Activated T-cell treated with anti-CD3 and anti-CD28 coated beads for 1 hour (primary cell): ENCODE results near the gene CXCL14.

Experiments
- DNase-seq: peaks from one replicate; pipeline ENCODE4 v3.0.0-alpha.2; 2020; ENCODE audit warnings: low read depth

Gene CXCL14

DNA sequence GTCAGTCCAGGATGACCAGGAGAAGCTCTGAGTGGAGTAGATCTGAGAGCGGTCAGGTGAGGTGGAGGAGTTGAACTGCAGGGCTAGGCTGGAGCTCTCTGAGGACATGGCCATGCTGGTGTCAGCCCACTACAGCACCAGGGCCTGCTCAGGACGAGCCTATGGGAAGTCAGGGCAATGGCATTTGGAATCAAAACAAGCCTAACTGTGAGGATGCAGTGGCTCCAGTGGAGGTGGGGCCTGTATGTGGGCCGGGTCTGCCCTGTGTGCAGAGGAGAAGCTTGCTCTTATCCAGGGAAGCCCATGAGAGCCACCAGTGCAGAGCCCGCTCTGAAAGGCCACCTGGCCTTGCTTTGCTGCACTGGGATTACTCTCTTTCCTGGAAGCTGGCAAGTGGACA is 11.1 kb downstream of the CXCL14 start:
- no peak for DNase-seq

GRCh38 chr5:135566422-135567400 is 12.1 kb downstream of the CXCL14 start:
- DNase-seq, result no peak

DNA sequence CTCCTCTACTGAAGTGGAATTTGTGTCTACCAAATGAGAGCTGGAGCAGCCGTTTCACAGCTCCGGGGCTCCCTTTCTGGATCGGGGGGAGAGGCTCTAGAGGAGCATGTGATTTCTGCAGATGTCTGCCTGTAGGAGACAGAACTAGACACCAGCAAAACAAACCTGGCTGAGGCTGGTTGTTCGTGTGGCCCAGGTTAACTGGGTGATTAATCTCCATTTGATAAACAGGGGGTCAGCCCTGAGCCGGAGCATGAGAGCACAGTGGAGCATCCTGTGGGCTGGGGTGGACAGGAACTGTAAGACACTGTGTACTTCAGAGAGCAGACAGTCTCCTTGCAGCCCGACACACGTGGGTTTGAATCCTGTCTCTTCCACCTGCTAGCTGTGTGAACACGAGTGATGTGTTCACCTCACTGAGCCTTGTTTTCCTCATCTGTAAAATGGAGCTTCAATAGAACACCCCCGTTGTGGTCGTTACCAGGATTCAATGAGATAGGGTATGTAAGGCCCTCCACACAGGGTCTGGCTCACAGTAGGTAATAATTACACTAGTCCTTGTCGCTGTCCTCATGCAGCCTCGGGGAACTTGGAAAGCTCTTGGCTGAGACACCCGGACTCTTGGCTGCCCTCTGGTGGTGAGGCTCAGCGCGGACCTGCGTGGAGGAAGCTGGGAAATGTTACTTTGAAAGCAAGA is 12.9 kb downstream of the CXCL14 start:
- DNase-seq, result peak; percentile 64

- DNase-seq, result no peak
Observed at GRCh38 chr5:135565266-135565665, 13.5 kb downstream of the CXCL14 start.

DNA sequence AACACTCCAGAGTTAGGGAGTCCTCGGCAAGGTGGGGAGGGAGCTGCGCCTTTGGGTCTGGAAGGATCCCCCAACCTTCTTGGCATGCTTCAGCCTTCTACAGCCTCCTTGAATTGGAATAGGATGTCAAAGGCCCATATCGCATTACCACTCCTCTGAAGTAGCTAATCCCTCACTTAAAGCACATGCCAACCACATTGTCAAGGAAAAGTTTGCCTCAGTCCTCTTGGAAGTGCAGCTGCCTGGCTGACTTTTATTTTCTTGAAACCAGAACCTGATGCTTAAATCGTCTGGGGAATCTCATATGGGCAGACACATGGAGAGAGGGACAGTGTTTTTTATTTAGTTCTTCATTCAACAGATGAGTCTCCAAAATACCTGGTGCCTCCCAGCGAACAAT is 14.5 kb downstream of the CXCL14 start:
- DNase-seq, result no peak

GRCh38 chr5:135561266-135561665 is 17.5 kb downstream of the CXCL14 start:
- no peak for DNase-seq

DNA sequence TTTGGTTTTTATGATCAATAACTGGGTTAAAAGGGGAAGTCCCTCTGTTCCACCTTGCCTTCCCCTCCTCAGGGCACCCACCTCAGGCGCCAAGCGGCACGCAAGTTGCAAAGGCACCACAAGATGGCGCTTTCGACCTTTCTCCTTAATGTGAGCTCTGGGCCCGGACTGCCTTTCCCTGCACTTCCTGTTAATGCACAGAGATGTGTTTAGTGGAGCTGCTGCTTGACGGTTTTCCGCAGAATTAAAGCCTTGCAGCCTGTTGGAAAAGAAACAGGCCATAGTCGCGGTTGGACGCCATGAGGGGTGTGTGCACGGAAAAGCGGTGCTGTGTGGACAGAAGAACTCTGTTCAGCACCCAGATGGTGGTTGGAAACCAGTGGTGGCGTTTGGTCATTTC is 17.9 kb downstream of the CXCL14 start:
- peak; percentile 41 for DNase-seq

DNA sequence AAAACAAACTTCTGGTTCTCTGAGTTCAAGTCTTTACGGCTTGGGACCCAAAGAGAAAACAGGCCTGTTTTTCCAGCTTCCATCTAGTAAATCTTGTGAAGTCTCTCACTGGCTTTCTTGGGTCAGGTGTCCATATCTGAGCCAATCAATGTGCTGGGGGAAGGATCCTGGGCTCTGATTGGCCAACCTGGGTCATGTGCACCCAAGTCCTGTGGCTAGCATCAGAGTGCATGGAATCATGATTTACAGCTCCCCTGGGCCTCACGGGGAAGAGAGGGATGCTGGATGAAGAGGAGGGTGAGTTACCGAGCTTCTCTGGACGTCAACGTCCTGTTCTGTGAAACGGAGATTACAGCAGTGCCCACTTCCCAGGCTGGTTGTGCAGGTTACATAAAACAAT is 19.4 kb downstream of the CXCL14 start:
- DNase-seq, result no peak

- DNase-seq, result no peak
Observed at GRCh38 chr5:135557076-135557838, 21.5 kb downstream of the CXCL14 start.

DNA sequence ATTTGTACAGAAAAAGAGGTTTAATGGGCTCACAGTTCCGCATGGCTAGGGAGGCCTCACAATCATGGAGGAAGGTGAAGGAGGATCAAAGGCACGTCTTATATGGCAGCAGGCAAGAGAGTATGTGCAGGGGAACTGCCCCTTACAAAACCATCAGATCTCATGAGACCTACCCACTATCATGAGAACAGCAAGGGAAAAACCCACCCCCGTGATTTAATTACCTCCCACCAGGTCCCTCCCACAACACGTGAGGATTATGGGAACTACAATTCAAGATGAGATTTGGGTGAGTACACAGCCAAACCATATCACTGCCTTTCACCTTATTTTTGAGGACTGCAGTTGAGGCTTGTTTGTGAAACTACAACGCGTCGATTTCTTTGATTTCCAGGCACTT is 22.2 kb downstream of the CXCL14 start:
- no peak for DNase-seq

- no peak for DNase-seq
Observed at GRCh38 chr5:135555530-135555929, 23.3 kb downstream of the CXCL14 start.

DNA sequence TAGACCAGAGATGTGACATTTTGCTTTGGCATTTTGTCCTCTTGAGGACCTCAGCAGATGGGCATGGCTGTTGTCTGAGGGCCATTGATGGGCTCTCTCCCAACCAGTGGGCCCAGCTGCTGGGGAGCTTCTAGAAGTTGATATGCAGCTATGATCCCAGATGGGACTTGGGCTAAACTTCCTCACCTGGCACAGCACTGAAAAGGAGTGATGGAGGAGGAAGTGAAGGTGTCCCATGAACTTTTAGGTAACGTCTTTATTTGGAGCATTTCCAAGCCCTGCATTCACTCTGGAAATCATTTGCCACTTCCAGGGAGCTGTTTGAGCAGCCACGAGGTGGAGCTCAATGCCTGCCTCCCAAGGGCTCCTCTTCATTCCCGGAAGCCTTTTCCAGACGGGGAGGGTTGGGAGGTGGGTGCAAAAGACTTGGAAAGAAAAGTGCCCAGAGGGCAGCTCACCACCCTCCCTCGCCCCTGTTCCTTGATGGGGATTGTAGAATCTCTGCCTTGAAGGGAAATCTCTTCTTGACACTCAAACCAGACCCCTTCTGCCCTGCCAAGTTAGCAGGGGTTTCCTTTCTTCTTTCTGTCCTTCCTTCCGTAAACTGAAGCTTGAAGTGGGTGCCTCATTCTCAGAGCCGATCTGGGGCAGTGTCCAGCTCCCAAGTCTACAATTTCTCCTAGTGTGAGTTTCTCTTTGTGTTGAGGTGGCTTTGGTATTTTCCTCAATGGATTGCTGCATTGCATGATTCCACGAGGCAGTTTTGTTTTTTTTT is 24.9 kb downstream of the CXCL14 start:
- no peak for DNase-seq

DNA sequence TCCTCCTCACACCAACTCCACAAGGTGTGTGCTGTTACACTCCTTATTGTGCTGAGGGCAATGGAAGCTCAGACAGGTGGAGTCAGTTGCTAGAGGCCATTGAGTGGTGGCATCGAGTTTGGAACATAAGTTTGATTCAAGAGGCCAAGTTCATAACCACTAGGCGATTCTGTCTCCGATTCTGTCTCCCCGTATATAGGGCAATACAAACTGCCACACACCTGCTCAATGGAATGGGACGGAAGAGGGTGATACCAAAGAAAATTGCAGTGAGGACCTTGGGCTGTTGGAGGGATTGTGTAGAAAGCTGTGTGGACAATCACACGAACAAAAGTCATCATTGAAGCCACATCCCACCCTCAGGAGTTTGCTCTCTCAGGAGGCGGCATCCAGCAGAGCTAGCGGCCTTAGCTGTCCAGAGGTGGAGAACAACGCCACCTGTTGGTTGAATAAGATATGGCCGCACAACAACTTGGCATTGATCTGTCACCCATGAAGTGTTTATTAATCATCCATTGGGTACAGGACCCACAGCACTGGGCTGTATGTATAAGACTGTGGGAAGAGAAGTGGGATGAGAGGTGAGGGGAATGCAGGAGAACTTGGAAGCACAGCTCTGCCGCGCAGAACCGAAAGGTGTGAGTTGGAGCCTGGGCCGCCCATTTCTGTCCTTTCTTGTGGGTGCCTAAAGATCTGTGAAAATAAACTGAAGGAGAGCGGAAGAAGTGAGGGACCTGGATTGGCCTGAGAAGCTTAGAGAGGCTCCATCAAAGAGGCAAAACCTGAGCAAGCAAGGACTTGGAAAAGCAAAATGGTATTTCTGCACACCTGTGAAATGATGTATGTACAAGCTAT is 27.0 kb downstream of the CXCL14 start:
- peak; percentile 26 for DNase-seq

DNA sequence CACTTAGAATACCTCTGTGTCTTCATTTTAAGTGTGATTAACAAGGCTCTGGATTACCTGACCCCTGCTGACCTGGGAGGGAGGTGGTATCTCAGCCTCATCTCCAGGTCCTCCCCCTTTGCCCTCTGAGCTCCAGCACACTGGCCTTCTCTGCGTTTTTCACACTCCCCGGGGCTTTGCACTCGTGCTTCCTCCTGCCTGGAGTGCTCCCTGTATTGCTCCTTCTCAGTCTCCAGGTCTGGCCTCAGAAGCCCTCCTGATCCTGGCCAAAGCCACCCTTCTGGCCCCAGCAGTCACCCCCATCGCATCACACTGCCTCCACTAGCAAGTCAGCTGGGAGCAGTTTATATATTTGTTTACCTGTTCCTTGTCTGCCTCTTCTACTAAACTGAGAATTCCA is 29.4 kb downstream of the CXCL14 start:
- no peak for DNase-seq

- DNase-seq, result no peak
Observed at GRCh38 chr5:135547590-135548254, 31.1 kb downstream of the CXCL14 start.

DNA sequence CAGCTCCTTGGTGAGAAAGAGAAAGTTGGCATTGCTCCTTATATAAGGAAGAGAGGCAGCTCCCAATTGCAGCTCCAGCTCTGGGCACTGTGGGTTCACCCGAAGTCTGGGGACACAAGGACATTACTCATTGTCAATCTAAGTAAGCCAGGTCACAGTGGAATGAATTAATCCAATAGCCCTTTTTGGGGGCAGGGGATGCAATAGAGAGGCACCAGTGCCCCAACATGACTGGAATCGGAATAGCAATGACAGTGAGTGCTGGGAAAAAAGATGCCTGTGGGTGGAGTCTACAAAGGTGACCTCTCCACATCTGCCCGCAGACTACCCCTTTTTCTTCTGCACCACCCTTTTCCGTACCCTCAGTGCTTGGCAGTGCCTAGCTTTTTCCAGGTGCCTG is 31.9 kb downstream of the CXCL14 start:
- DNase-seq, result no peak

GRCh38 chr5:135546101-135546500 is 32.7 kb downstream of the CXCL14 start:
- no peak for DNase-seq

- no peak for DNase-seq
Observed at GRCh38 chr5:135545099-135545498, 33.7 kb downstream of the CXCL14 start.

- DNase-seq, result no peak
Observed at GRCh38 chr5:135543485-135544304, 35.1 kb downstream of the CXCL14 start.
